LNCaP clone FGC (cell line): ENCODE data around the gene KRT4.

ENCODE experiments used
- DNase-seq: peaks from one replicate; pipeline ENCODE4 v3.0.0-alpha.2; 2011; ENCODE audit warnings: low read depth
- H3K4me3 ChIP-seq: 2 replicates; pipeline ENCODE4 v1.5.1; 2011; ENCODE audit warnings: mild to moderate bottlenecking, low read depth, low read length, control low read depth
- CTCF ChIP-seq: IDR thresholded peaks from 2 replicates; pipeline ENCODE4 v1.5.1; 2012; ENCODE audit warnings: mild to moderate bottlenecking; ENCODE audit not compliant: control insufficient read depth, insufficient read depth; ENCODE audit errors: extremely low read depth

Gene KRT4

GRCh38 chr12:52790427-52791270, 23.3 kb downstream of the KRT4 start:
- DNase-seq = no peak
- no peak for TF ChIP-seq CTCF
- no peak overlapping the region for H3K4me3 ChIP-seq

- no peak for TF ChIP-seq CTCF
- H3K4me3 ChIP-seq = no peak overlapping the region
- no peak for DNase-seq
Measured at GRCh38 chr12:52789637-52790426, 24.1 kb downstream of the KRT4 start.

GRCh38 chr12:52788876-52789636, 24.9 kb downstream of the KRT4 start:
- DNase-seq = no peak
- TF ChIP-seq CTCF = no peak

GRCh38 chr12:52788192-52788875, 25.6 kb downstream of the KRT4 start:
- no peak for DNase-seq
- no peak overlapping the region for H3K4me3 ChIP-seq
- TF ChIP-seq CTCF = no peak

More at GRCh38 chr12:52788876-52789636, 24.9 kb downstream of the KRT4 start:
- no peak overlapping the region for H3K4me3 ChIP-seq

GRCh38 chr12:52787324-52788191, 26.4 kb downstream of the KRT4 start:
- DNase-seq = no peak
- no peak overlapping the region for H3K4me3 ChIP-seq
- no peak for TF ChIP-seq CTCF
